GM19463 (cell line): ENCODE results near the gene COQ8B.

ENCODE experiments used
- ATAC-seq: cut with Tn5 transposase; IDR thresholded peaks from one replicate; pipeline ENCODE4 v1.9.1; 2021; ENCODE audit warnings: mild to moderate bottlenecking, moderate library complexity; ENCODE audit not compliant: unreplicated experiment

COQ8B gene

DNA sequence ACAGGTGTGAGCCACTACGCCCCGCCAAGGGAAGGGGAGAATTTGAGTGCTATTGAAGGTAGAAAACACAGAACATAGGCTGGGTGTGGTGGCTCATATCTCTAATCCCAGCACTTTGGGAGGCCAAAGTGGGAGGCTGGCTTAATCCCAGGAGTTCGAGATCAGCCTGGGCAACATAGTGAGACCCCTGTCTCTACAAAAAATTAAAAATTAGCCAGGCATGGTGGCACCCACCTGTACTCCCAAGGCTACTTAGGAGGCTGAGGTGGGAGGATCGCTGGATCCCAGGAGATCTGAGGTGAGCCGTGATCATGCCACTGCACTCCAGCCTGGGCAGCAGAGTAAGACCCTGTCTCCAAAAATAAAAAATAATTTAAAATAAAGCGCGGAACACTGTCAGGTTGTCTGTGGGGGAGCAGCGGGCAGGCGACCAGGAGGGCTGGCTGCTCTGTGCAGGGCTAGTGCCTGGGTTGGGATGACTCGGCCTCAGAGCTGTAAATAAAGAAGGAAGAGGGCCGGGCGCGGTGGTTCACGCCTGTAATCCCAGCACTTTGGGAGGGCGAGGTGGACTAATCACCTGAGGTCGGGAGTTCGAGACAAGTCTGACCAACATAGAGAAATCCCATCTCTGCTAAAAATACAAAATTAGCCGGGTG, 74.5 kb downstream of the COQ8B start:
- ATAC-seq, result no peak
